H1 (cell line): ENCODE measurements around the gene DAPK1. TPM values are rescaled to one million over a fixed set of nuclear protein-coding genes. Genes with fewer than 3 reads are reported as not detected.

Experiments used
- HDAC2 ChIP-seq, 2 experiments: fragments of 300-600 bp in 1 of 2; sonication (generic) in 1 of 2; IDR thresholded peaks; 2 replicates each; pipeline ENCODE4 v1.6.1; 2011 to 2012; ENCODE audit warnings: low read depth in 2 of 2, low read length in 2 of 2, mild to moderate bottlenecking in 2 of 2, moderate library complexity in 2 of 2, borderline replicate concordance in 1 of 2, inconsistent platforms in 1 of 2
- TAF1 ChIP-seq: IDR thresholded peaks from 2 replicates; pipeline ENCODE4 v1.6.1; 2011; ENCODE audit warnings: mild to moderate bottlenecking, low read depth, low read length
- polyA plus RNA-seq, 7 experiments: library from polyadenylated mRNA; depleted of rRNA in 3 of 7; stranded (reverse) in 5 of 7; unstranded in 2 of 7; fragments of >200 nt in 5 of 7; fragments of 200-250 nt in 2 of 7; gene quantifications; 1 replicate in 5 of 7; 2 replicates in 1 of 7; 4 replicates in 1 of 7; pipeline versions ENCODE4 v1.2.1 to v1.2.3, GENCODE V29; 2011 to 2013; ENCODE audit warnings: missing spikeins in 2 of 7, mixed read lengths in 2 of 7
- total RNA-seq: library from RNA; stranded (reverse); fragmentation: NEBNext Ultra II Directional; extraction: Animal tissue kit (Norgen Biotek cat#: 25700); gene quantifications from 2 replicates; pipeline ENCODE4 v1.2.1, GENCODE V29; 2021
- TF ChIP-seq, protein P1 (sequence below): IDR thresholded peaks from 2 replicates; pipeline ENCODE4 v1.6.1; 2011; ENCODE audit warnings: low read length, improper control_type of control experiment

DAPK1 gene
- total and polyA plus RNA-seq, 2 of the 8 experiments (the other 6 are each of a cell fraction or from before 2014, with no cell fraction given), result 62.4 to 131 TPM

DNA sequence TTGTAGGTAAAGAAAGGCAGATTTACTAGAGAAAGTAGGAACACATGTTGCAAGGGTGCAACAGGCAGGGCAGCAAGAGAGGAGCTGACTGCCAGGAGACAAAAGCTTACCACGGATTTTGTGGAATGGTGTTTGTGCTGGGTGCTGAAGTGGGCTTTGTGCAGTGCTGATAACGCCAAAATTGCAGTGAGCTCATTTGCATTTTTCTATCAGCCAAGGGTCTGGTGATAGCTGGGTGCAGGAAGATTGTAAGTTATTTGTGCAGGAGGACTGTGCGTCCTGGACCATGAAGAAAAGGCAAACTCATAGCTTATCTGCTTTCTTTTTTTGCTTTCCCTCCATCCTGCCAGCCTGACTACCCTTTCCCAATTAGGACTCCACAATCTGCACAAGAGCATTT lies 241.9 kb downstream of the DAPK1 start (continued):
- TF ChIP-seq HDAC2 (IDR thresholded peaks at IDR 0.05; ENCODE audit: borderline replicate concordance in 1 of 2, low read depth in 2 of 2, low read length in 2 of 2), result no peak
- no peak for TF ChIP-seq TAF1
- TF ChIP-seq, protein P1, sequence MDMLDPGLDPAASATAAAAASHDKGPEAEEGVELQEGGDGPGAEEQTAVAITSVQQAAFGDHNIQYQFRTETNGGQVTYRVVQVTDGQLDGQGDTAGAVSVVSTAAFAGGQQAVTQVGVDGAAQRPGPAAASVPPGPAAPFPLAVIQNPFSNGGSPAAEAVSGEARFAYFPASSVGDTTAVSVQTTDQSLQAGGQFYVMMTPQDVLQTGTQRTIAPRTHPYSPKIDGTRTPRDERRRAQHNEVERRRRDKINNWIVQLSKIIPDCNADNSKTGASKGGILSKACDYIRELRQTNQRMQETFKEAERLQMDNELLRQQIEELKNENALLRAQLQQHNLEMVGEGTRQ, result no peak
